ENCODE data around the gene ASB7. TPM values are rescaled to one million over a fixed set of nuclear protein-coding genes. Genes with fewer than 3 reads are reported as not detected.

The ASB7 gene
- total and polyA plus RNA-seq, 4 donors: 3.3 to 18.3 (median 10.9) TPM

- Histone ChIP-seq H3K4me3 (no peak overlapping the region), H3K4me1 (ENCODE audit: control insufficient read depth in 5 of 5, insufficient read depth in 5 of 5, low read length in 5 of 5) (no peaks in the 10 kb centered on the region), H3K9ac (ENCODE audit: insufficient read depth in 1 of 2, low read length in 2 of 2) (no peak overlapping the region), H3K27ac (ENCODE audit: low read depth in 1 of 2, low read length in 1 of 2) (no peak overlapping the region), H3K36me3 (ENCODE audit: control insufficient read depth in 4 of 4, insufficient read depth in 4 of 4, low read length in 4 of 4) (no peaks in the 10 kb centered on the region), H3K9me3 (ENCODE audit: control insufficient read depth in 4 of 4, insufficient read depth in 3 of 4, low read length in 3 of 4) (no peaks in the 10 kb centered on the region), H3K27me3 (ENCODE audit: control insufficient read depth in 3 of 3, insufficient read depth in 3 of 3, low read length in 2 of 3) (no peaks in the 10 kb centered on the region)
- peak; percentile 34 to 80 (median 75) for DNase-seq
- peak; percentile 41 for ATAC-seq (ENCODE audit: insufficient read depth, low FRiP score)
- WGBS, 2 donors: 57 to 80% methylated on average over 2 of the region's 2 CpGs
- TF ChIP-seq, protein P1, sequence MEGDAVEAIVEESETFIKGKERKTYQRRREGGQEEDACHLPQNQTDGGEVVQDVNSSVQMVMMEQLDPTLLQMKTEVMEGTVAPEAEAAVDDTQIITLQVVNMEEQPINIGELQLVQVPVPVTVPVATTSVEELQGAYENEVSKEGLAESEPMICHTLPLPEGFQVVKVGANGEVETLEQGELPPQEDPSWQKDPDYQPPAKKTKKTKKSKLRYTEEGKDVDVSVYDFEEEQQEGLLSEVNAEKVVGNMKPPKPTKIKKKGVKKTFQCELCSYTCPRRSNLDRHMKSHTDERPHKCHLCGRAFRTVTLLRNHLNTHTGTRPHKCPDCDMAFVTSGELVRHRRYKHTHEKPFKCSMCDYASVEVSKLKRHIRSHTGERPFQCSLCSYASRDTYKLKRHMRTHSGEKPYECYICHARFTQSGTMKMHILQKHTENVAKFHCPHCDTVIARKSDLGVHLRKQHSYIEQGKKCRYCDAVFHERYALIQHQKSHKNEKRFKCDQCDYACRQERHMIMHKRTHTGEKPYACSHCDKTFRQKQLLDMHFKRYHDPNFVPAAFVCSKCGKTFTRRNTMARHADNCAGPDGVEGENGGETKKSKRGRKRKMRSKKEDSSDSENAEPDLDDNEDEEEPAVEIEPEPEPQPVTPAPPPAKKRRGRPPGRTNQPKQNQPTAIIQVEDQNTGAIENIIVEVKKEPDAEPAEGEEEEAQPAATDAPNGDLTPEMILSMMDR (IDR thresholded peaks at IDR 0.05; ENCODE audit: control extremely low read depth, extremely low read depth): no peak
Measured at GRCh38 chr15:100559330-100559729, 43.1 kb upstream of the ASB7 start.

DNA sequence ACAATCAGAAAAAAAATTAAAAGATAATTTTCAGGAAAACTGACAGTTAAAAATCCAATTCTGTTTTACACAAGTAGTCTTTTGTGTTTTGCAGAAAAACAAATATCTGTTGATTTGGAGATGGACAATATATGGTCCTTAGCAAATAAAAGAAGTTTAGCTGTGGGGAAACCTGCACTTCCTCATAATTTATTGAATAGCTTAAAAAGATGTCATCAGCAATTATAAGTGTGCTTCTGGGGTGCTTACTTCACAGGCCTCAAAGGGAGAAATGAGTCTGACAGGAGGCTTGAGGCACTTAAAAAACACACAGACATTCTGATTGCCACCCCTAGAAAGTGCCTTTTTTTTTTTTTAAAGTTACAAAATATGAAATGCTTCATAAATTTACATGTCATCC is 42.1 kb upstream of the ASB7 start:
- H3K4me1 ChIP-seq (ENCODE audit: control insufficient read depth in 5 of 5, insufficient read depth in 5 of 5, low read length in 5 of 5): no peaks in the 10 kb centered on the region
- no peaks in the 10 kb centered on the region for H3K36me3 ChIP-seq (ENCODE audit: control insufficient read depth in 4 of 4, insufficient read depth in 4 of 4, low read length in 4 of 4)
- no peak overlapping the region for H3K4me3 ChIP-seq
- TF ChIP-seq, protein P1 (IDR thresholded peaks at IDR 0.05; ENCODE audit: control extremely low read depth, extremely low read depth): no peak
- no peaks in the 10 kb centered on the region for H3K27me3 ChIP-seq (ENCODE audit: control insufficient read depth in 3 of 3, insufficient read depth in 3 of 3, low read length in 2 of 3)
- no peak overlapping the region for H3K27ac ChIP-seq (ENCODE audit: low read depth in 1 of 2, low read length in 1 of 2)
- H3K9me3 ChIP-seq (ENCODE audit: control insufficient read depth in 4 of 4, insufficient read depth in 3 of 4, low read length in 3 of 4): no peaks in the 10 kb centered on the region
- ATAC-seq (ENCODE audit: insufficient read depth, low FRiP score) (no peak), DNase-seq (no peak)
- H3K9ac ChIP-seq (ENCODE audit: insufficient read depth in 1 of 2, low read length in 2 of 2): no peak overlapping the region

GRCh38 chr15:100565591-100565990 is 36.8 kb upstream of the ASB7 start:
- no peak for DNase-seq
- 53 to 73% methylated on average over 3 of the region's 3 CpGs for WGBS, 2 donors
- peaks cover 0 to 8% (median 6%) of the 10 kb centered on the region in 4 donors for H3K36me3 ChIP-seq (ENCODE audit: control insufficient read depth in 4 of 4, insufficient read depth in 4 of 4, low read length in 4 of 4)
- no peaks in the 10 kb centered on the region for H3K9me3 ChIP-seq (ENCODE audit: control insufficient read depth in 4 of 4, insufficient read depth in 3 of 4, low read length in 3 of 4)
- H3K9ac ChIP-seq (ENCODE audit: insufficient read depth in 1 of 2, low read length in 2 of 2): no peak overlapping the region
- TF ChIP-seq, protein P1 (IDR thresholded peaks at IDR 0.05; ENCODE audit: control extremely low read depth, extremely low read depth): no peak
- H3K4me1 ChIP-seq (ENCODE audit: control insufficient read depth in 5 of 5, insufficient read depth in 5 of 5, low read length in 5 of 5): peaks cover 0 to 5% (median 4%) of the 10 kb centered on the region in 5 donors
- no peak overlapping the region for H3K4me3 ChIP-seq
- H3K27ac ChIP-seq (ENCODE audit: low read depth in 1 of 2, low read length in 1 of 2): no peak overlapping the region
- no peak for ATAC-seq (ENCODE audit: insufficient read depth, low FRiP score)
- no peaks in the 10 kb centered on the region for H3K27me3 ChIP-seq (ENCODE audit: control insufficient read depth in 3 of 3, insufficient read depth in 3 of 3, low read length in 2 of 3)
